Kidney epithelial cell (primary cell): ENCODE results near the gene IL2RG. TPM values are rescaled to one million over a fixed set of nuclear protein-coding genes. Genes with fewer than 3 reads are reported as not detected.

ENCODE experiments used
- DNase-seq: peaks from one replicate; pipeline ENCODE4 v3.0.0-alpha.2; 2010; ENCODE audit warnings: low read depth
- H3K27me3 ChIP-seq: 2 replicates; pipeline ENCODE4 v1.6.0; 2011; ENCODE audit warnings: low read length; ENCODE audit not compliant: control insufficient read depth, insufficient read depth
- H3K36me3 ChIP-seq: 2 replicates; pipeline ENCODE4 v1.5.1; 2011; ENCODE audit warnings: low read length; ENCODE audit not compliant: control insufficient read depth, insufficient read depth
- H3K4me3 ChIP-seq: 2 replicates; pipeline ENCODE4 v1.5.1; 2011; ENCODE audit warnings: low read depth, mild to moderate bottlenecking, control low read depth, low read length
- total RNA-seq: library from RNA; depleted of rRNA; stranded (reverse); fragments of >200 nt; gene quantifications from 2 replicates; pipeline ENCODE4 v1.2.3, GENCODE V29; 2015
- TF ChIP-seq, protein P1 (sequence below): IDR thresholded peaks from 2 replicates; pipeline ENCODE4 v1.5.1; 2011; ENCODE audit warnings: mild to moderate bottlenecking, moderate library complexity, low read length, control low read depth, inconsistent platforms; ENCODE audit not compliant: insufficient read depth, poor library complexity, severe bottlenecking

IL2RG gene
- total RNA-seq, 1 donor from 2014 or later, result 0.08 TPM

DNA sequence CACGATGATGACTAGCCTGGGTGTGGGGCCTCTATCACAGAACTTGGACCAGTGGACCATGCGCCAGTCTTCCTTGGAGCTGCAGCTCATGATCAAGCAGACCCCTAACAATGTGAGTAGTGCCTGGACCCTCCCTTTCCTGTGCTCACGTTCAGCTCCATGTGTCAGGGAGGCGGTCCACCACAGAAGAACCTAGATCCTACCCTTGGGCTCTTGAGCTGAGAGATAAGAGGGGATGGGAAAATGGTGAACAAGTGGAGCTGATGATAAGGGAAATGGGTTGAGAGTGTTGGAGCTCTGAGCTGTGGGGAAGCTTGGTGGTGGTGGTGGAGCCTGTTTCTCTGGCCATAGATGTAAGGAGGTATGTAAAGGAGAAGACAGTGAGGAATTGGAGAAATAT, 20.1 kb upstream of the IL2RG start:
- no peaks in the 10 kb centered on the region for H3K27me3 ChIP-seq
- H3K36me3 ChIP-seq, result no peaks in the 10 kb centered on the region
- TF ChIP-seq, protein P1, sequence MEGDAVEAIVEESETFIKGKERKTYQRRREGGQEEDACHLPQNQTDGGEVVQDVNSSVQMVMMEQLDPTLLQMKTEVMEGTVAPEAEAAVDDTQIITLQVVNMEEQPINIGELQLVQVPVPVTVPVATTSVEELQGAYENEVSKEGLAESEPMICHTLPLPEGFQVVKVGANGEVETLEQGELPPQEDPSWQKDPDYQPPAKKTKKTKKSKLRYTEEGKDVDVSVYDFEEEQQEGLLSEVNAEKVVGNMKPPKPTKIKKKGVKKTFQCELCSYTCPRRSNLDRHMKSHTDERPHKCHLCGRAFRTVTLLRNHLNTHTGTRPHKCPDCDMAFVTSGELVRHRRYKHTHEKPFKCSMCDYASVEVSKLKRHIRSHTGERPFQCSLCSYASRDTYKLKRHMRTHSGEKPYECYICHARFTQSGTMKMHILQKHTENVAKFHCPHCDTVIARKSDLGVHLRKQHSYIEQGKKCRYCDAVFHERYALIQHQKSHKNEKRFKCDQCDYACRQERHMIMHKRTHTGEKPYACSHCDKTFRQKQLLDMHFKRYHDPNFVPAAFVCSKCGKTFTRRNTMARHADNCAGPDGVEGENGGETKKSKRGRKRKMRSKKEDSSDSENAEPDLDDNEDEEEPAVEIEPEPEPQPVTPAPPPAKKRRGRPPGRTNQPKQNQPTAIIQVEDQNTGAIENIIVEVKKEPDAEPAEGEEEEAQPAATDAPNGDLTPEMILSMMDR, result no peak
- no peak for DNase-seq
- no peak overlapping the region for H3K4me3 ChIP-seq

DNA sequence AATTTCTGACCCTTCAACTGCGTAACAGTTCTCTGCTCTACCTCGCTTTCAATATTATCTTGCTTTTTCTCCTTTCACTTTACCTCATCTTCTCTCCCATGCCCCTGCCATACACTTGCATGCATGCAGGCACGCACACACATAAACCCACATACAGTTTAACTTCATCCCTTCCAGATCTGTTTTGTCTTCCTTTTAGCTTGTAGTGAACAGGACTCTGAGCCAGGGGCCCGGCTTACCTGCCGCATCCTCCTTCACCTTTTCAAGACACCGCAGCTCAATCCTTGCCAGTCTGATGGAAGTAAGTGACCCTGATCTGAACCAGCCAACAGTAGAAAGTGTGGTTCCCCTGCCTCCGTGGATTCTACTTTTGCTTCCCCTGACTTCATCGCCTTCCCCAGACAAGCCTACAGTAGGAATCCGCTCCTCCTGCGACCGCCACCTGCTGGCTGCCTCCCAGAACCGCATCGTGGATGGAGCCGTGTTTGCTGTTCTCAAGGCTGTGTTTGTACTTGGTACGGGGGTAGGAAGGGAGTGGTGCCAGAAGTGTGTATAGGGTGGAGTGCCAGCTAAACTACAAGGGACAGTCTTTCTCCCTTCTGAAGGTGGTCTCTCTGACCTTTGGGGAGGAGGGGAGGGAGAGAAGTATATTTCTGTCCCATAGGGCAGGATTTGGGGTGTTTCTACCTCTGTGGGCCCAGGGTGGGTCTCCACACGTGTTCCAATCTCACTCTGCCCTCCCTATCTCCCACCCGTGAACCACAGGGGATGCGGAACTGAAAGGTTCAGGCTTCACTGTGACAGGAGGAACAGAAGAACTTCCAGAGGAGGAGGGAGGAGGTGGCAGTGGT, 17.8 kb upstream of the IL2RG start:
- H3K36me3 ChIP-seq, result no peaks in the 10 kb centered on the region
- TF ChIP-seq, protein P1, result peak; percentile 75
- DNase-seq, result peak; percentile 9
- H3K4me3 ChIP-seq, result no peak overlapping the region
- H3K27me3 ChIP-seq, result no peaks in the 10 kb centered on the region

DNA sequence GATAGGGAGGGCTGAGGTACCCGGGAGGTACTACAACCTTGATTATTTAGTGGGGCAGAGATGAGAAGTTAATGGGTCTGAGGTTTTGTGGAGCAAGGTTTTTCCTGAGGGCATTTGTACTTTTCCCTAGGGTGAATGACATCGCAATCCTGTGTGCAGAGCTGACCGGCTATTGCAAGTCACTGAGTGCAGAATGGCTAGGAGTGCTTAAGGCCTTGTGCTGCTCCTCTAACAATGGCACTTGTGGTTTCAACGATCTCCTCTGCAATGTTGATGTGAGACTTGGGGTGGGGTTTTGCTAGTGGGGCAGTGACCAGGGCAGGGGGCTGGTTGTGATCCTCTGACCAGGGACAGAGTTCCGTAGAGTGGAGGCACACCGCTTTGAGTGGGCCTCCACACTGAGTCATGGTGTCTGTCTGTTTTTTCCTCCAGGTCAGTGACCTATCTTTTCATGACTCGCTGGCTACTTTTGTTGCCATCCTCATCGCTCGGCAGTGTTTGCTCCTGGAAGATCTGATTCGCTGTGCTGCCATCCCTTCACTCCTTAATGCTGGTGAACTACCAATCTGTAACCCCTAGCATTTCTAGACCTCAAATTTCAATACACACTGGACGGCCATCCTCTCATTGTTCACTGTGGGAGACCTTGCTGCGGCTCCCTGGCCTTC, 16.9 kb upstream of the IL2RG start:
- DNase-seq, result peak; percentile 5
- TF ChIP-seq, protein P1, result no peak
- Histone ChIP-seq H3K27me3 (no peaks in the 10 kb centered on the region), H3K36me3 (no peaks in the 10 kb centered on the region), H3K4me3 (no peak overlapping the region)

DNA sequence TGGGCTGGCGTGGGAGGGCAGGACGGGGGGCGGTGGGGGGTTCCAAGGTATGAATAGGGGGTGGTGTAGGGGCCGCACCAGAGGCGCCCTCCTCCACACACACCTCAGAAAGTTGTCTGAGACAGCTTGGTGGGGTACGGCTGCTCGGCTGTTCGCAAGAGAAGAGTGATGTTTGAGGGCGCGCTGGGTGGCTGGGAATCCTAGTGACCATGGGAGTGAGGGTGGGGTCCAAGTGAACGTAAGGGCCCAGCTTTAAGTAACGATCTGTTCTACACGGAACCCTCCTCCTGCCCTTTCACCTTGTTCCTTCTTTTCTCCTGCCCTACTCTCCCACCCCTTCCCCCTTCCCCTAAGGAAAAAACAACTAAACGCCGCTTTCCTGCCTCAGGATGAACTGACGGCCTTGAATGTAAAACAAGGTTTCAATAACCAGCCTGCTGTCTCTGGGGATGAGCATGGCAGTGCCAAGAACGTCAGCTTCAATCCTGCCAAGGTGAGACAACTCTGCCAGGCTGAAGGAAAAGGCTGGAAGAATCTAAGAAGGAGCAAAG, 7.7 kb upstream of the IL2RG start:
- DNase-seq, result no peak
- H3K27me3 ChIP-seq, result no peaks in the 10 kb centered on the region
- H3K36me3 ChIP-seq, result no peaks in the 10 kb centered on the region
- H3K4me3 ChIP-seq, result peak overlapping the region; percentile 62
- TF ChIP-seq, protein P1, result no peak

DNA sequence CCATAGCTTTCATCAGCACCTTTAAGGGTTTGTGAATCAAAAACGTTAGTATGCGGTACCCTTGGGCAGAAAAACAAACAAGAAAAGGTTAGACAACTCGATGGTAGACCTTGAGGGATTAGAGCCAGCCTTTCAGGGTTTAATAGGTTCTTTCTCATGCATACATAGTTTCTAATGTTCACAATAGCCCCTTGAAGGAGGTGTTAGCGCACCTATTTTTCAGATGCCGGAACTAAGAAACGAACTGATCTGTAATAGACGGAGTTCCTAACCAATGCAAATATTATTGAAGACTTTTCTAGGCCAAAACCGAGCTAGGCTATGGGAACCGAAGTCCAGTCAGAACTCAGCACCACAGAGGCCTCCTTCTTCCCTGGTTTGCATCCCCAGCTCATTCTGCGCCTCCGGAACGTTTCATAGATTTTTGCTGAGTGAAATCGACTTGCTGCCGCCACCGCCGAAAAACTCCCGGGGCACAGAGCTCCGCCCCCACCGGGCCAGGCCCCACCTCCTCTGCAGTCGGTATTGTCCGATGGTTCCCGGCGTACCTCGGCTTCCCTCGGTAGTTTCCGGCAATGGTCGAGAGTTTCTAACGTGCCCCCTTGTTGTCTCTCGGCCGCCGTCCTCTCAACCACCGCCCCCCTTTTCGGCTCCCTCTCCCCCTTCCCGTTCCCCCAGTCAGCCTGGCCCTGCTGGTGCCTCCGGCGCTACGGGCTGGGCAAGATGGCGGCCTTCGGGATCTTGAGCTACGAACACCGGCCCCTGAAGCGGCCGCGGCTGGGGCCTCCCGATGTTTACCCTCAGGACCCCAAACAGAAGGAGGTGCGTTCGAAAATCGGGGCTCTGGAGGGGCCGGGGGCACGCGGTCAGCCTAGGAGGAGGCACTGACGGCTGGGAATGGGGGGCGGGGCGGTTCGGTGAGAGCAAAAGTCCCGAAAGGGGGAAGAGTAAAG, 6.9 kb upstream of the IL2RG start, which contains the start of gene MED12:
MED12 (plus strand) TSS at position 565 of the 953 bp plus-strand sequence; CDS start at position 724, 159 bp downstream.
- H3K4me3 ChIP-seq, result peak within 1 kb of the TSS; percentile 62

More for the DNA sequence above, 6.9 kb upstream of the IL2RG start, which contains the start of gene MED12:
- TF ChIP-seq, protein P1, result no peak
- DNase-seq, result no peak
- no peaks in the 10 kb centered on the region for H3K27me3 ChIP-seq
- H3K36me3 ChIP-seq, result no peaks in the 10 kb centered on the region
